C4-2B (cell line): ENCODE results near the gene TPX2.

Source experiments
- ZFX ChIP-seq: fragments of 450-650 bp; IDR thresholded peaks from 2 replicates; pipeline ENCODE4 v1.6.1; 2017
- TF ChIP-seq, protein P1 (sequence below): fragments of 450-650 bp; conservative IDR thresholded peaks from 2 replicates; pipeline ENCODE4 v1.5.1; 2017; ENCODE audit warnings: mild to moderate bottlenecking

DNA sequence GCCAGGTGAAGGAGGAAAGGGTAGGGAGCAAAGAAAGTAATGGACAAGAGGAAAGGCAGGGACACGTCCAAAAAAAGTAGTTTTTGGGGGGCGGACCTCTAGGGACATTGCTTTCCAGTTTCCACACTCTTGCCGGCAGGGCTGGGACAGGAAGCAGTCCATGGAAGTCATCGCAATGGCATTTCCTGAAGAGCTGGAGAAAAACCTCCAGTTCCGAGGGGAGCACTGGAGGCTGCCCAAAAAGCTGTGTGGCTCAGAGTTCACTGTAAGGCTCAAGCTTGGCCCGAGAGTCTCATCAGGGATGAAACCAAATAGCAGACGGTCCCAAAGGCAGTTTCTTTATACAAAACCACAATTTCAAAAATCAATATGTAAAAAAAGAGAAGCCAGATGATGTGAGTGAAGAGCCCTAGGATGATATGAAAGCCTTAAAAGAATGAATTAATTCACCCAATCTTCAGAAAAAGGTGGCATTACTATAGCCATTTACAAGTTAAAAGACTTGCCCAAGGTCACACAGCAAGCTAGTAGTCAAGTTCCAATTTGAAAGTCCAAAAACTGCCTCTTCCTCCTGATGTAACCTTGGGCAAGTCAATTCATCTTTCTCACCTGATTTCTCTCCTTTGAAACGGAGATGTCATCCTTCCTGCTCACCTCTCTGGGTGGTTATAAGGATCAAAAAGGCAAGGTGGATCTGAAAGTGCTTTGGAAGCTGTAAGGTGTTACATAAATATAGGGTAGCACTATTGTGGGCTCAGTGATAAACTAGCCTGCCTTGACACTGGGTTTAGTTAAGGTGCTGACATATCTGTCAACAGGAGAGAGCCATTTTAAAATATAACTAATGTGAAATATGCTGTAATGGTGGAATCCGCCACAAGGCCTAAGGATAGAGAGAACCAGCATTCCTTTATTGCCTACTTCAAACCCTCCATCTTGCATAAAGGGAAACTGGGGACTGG, 25.5 kb upstream of the TPX2 start:
- TF ChIP-seq, protein P1, sequence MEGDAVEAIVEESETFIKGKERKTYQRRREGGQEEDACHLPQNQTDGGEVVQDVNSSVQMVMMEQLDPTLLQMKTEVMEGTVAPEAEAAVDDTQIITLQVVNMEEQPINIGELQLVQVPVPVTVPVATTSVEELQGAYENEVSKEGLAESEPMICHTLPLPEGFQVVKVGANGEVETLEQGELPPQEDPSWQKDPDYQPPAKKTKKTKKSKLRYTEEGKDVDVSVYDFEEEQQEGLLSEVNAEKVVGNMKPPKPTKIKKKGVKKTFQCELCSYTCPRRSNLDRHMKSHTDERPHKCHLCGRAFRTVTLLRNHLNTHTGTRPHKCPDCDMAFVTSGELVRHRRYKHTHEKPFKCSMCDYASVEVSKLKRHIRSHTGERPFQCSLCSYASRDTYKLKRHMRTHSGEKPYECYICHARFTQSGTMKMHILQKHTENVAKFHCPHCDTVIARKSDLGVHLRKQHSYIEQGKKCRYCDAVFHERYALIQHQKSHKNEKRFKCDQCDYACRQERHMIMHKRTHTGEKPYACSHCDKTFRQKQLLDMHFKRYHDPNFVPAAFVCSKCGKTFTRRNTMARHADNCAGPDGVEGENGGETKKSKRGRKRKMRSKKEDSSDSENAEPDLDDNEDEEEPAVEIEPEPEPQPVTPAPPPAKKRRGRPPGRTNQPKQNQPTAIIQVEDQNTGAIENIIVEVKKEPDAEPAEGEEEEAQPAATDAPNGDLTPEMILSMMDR = no peak
- no peak for TF ChIP-seq ZFX
